T-helper 1 cell (primary cell): Measurements from ENCODE around the gene SPAG16.

Source experiments
- DNase-seq, 5 donors: peaks; one replicate each; pipeline ENCODE4 v3.0.0-alpha.2; 2012 to 2020
- total RNA-seq, 4 donors: gene quantifications; one replicate each; lab custom pipeline; 2026; lab: John Stamatoyannopoulos, UW

SPAG16 gene
- total RNA-seq: 4.3 to 6.9 (median 4.8) reads per million in 4 donors

GRCh38 chr2:213284105-213285090, at the start of gene SPAG16:
Gene SPAG16, plus strand, starts transcription at chr2:213284464.
- DNase-seq: peak; percentile 89 to 98 (median 93)

DNA sequence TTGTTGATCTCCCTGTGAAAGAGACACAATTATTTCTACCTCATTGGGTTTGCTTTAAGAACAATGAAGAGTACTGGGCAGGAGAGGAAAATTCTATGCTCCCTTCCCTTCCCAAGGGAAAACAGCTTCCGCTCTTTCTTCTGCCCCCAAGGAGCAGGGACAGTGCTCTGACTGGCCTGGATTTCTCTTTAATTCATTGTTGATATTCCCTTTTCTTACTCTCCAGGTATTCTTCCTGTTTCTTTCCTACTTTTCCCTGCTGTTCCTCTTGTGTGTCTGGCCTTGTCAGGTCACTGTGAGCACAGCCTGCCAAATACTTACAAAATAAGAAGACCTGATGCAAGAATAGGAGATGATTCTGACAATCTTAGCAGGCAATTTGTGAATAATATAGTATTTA, 49.6 kb upstream of the SPAG16 start:
- no peak for DNase-seq

GRCh38 chr2:213235741-213236140, 48.5 kb upstream of the SPAG16 start:
- DNase-seq: no peak

DNA sequence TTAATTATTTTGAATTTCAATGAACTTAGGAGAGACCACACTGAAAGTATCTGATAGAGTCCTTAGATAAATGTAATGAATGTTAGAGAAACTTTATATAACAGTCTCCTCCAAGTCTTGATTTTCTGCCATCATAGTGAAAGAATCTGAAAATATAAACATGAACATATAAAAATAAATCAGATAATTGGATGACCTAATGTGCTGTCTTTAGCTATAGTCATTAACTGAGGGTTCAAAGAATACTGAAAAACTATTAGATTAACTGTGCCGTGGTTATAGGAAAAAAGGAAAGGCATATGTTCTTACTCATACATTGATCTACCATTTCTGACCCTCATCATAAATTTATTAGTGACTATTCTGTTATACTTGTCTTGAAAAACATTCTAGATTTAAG, 47.0 kb upstream of the SPAG16 start:
- DNase-seq: no peak

GRCh38 chr2:213237787-213238186, 46.5 kb upstream of the SPAG16 start:
- no peak for DNase-seq

- no peak for DNase-seq
Observed at GRCh38 chr2:213238753-213239495, 45.3 kb upstream of the SPAG16 start.

DNA sequence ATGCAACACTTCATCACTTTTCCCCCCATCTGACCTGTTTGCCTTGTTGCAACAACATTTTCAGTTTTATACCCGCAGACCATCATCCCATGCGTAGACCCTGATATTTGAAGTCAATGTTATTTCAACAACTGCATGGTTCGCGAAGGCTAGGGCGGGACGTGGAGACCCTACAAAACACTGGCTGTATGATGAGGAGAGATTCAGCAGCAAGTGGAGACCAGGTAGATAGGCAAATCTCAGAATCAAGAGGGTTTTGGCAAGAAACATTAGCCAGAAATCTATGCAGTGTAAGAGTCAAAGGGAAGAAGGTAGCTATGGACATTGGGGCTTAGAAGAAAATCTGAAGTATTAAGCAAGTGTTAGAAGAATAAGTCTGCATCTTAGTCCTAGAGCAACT, 42.4 kb upstream of the SPAG16 start:
- DNase-seq: no peak

DNA sequence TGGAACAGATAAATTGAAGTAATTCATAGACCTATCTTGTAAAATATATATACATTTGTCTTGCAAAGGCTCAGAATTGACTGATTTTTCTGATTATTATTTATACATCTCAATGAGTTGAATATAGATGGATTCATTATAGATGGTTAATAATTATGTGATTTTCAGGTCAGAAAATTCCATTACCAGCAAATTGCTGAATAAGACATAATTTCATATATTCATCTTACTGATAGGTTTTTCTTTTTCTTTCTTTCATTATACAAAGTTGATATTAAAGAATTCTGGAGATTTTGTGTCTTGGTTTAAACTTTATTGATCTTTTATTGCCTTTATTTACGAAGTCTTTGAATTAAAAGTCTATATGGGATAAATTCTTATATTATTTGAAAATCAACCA, 41.6 kb upstream of the SPAG16 start:
- no peak for DNase-seq

- no peak for DNase-seq
Observed at GRCh38 chr2:213243189-213244044, 40.8 kb upstream of the SPAG16 start.

GRCh38 chr2:213246497-213247281, 37.6 kb upstream of the SPAG16 start:
- peak; percentile 10 to 57 (median 26) for DNase-seq

DNA sequence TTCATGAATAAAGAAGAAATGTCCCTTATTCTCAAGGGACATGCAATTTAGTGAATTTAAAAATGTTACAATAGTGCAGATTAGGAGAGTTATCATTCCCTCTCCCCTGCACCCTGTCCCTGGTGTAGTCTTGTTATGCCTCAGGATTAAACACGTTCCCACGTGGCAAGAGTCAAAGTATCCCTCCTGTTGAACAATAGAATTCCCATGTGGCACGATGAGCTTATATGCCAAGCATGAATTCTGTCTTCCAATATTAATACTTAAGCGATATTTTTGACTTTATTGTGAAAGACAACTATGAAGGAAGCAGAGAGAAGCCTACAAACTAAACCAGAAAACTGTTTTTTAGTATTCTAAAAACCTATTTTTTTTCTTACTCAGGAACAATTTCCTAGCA, 36.7 kb upstream of the SPAG16 start:
- no peak for DNase-seq

DNA sequence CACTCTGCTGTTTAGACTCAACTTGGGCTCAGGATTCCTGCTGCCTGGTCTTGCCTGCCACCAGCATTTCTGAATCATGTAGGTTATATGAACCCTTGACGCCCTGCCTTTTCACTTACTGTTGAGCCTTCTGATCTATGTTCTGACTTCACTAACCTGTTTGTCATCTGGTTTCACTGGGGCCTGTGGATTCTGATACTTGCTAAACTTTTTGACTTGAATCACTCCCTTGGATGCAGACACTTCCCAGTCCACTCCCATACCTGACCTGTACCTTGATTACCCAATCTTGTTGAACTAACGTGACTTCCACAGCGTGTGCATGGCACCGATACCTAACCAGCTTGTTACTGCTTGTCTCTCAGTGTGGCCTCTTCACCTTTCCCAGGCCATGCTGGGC, 35.6 kb upstream of the SPAG16 start:
- DNase-seq: no peak

- DNase-seq: no peak
Observed at GRCh38 chr2:213249502-213249901, 34.8 kb upstream of the SPAG16 start.

DNA sequence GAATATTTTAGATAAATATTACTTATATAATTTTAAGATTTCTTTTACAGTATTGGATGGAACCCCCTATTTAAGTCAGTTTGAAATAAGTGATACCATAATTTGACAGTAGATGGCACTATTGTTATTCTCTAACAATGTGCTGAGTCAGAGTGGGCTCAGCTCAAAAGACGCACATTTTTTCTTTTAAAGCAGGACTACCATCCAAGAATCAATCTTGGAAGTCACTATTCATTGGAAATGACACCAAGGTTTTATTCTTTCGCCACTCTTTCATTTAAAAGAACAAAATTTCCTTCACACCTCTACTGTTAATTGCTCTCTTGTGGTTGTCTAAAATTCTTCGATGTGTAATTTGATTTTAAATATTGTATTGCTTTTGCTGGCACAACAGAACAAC, 32.6 kb upstream of the SPAG16 start:
- peak in 1 of 5 donors; percentile 44 for DNase-seq

DNA sequence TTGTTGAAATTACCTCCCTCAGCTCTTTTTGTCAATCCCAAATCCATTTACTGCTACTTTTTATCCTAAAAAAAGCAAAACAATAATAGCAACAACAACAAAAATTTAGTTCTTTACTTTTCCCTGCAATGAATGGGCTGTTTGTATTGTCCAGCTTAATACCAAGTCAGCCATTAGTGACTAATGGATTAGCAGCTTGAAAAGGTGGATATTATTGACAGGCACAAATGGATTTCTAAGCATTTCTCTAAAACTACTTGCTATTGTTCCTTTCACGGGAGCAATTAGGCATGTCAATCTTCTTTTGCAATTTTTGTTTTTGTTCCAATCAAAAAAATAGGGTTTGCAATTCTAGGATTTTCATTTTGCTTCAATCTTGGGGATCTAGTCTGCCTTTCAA, 32.1 kb upstream of the SPAG16 start:
- no peak for DNase-seq

DNA sequence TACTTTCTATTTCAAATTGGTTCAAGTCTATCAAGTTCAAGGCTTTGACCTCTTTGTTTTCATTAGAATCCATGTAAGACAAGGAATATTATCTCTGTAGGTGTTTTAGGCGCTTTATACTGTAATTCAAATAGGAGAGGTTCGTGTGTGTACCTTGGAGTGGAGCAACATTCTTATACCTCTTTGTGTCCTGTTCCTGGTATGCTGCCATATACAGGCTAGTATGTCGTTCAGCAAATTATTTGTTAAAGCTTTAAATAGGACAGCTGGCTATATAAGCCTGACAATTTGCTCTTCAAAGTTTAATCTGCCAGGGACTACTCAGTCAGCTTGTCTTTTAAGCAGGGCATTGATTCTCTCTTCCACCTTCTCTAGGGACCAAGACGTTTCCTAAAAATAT, 31.1 kb upstream of the SPAG16 start:
- DNase-seq: no peak

DNA sequence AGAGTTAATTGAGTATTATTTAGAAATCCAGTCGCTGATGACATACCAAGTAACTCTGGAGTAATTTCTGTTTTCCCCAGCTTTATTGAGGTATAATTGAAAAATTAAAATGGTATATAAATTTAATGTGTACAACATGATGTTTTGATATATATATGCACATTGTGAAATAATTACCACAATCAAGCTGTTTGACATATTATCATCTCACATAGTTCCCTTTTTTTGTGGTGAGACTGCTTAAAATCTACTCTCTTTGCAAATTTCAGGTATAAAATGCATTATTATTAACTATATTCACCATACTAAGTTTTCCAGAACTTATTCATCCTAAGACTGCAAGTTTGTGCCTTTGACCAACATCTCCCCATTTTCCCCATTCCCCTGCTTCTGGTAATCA, 25.0 kb upstream of the SPAG16 start:
- no peak for DNase-seq

- no peak for DNase-seq
Observed at GRCh38 chr2:213261237-213261636, 23.0 kb upstream of the SPAG16 start.

- no peak for DNase-seq
Observed at GRCh38 chr2:213261715-213262114, 22.5 kb upstream of the SPAG16 start.

DNA sequence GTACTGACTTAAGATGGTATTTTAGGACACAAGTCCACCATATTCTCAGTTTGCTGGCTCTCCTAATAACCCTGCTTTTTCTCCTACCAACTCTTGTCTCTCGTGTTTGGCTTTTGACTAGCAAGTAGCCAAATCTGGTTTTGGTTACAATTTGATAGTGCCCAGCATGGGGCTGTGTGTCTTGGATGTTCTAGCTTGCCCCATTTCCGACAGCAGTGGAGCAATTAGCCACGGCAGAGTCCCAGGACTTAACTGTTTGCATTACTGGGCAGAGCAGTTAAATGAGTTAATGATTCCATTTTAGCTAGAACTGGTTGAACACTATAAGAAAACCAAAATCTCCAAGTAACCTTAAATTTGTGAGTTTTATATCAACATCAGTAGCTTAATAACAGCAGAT, 18.6 kb upstream of the SPAG16 start:
- DNase-seq: no peak

DNA sequence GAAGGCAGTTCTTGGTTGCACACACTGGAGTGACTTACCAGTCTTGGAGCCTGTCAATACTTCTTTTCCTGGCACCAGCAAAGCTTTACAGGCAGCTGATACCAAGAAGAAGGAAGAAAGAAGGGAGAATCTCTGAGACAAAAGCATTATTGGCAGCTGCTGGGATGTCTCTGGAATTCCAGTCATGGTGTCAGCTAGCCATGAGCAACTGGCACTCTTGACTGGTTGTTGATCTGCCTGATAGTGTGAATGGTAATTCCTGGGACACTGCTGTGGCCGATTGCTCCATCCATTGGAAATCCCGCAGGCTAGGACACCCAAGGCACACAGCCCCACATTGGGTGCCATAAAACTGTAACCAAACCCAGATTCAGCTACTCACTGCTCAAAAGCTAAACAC, 17.8 kb upstream of the SPAG16 start:
- DNase-seq: no peak

- DNase-seq: no peak
Observed at GRCh38 chr2:213271947-213272346, 12.3 kb upstream of the SPAG16 start.
